GM18502 (cell line): ENCODE measurements around the gene AASS.

ENCODE experiments used
- ATAC-seq: cut with Tn5 transposase; IDR thresholded peaks from one replicate; pipeline ENCODE4 v1.9.1; 2021; ENCODE audit warnings: mild to moderate bottlenecking; ENCODE audit not compliant: unreplicated experiment, poor library complexity

AASS gene

GRCh38 chr7:122132341-122132740 lies 11.7 kb downstream of the AASS start:
- ATAC-seq = no peak

- ATAC-seq = no peak
Observed at GRCh38 chr7:122123746-122124145, 20.3 kb downstream of the AASS start.

GRCh38 chr7:122118757-122119156 lies 25.3 kb downstream of the AASS start:
- ATAC-seq = no peak

GRCh38 chr7:122103064-122103463 lies 41.0 kb downstream of the AASS start:
- no peak for ATAC-seq

- ATAC-seq = no peak
Observed at GRCh38 chr7:122100021-122100420, 44.0 kb downstream of the AASS start.

- ATAC-seq = no peak
Observed at GRCh38 chr7:122095642-122096041, 48.4 kb downstream of the AASS start.

- no peak for ATAC-seq
Observed at GRCh38 chr7:122094549-122094948, 49.5 kb downstream of the AASS start.

- peak; percentile 98 for ATAC-seq
Observed at GRCh38 chr7:122092964-122093797, 50.9 kb downstream of the AASS start.

- no peak for ATAC-seq
Observed at GRCh38 chr7:122082670-122083069, 61.4 kb downstream of the AASS start.

- ATAC-seq = no peak
Observed at GRCh38 chr7:122082160-122082559, 61.9 kb downstream of the AASS start.

- no peak for ATAC-seq
Observed at GRCh38 chr7:122073635-122074034, 70.4 kb downstream of the AASS start.

GRCh38 chr7:122072924-122073599 lies 71.0 kb downstream of the AASS start:
- no peak for ATAC-seq

GRCh38 chr7:122072272-122072671 lies 71.8 kb downstream of the AASS start:
- no peak for ATAC-seq

- no peak for ATAC-seq
Observed at GRCh38 chr7:122070834-122071233, 73.2 kb downstream of the AASS start.

GRCh38 chr7:122070062-122070461 lies 74.0 kb downstream of the AASS start:
- peak; percentile 74 for ATAC-seq

GRCh38 chr7:122068999-122069398 lies 75.0 kb downstream of the AASS start:
- ATAC-seq = no peak

- no peak for ATAC-seq
Observed at GRCh38 chr7:122068046-122068445, 76.0 kb downstream of the AASS start.

GRCh38 chr7:122067077-122067476 lies 77.0 kb downstream of the AASS start:
- ATAC-seq = no peak

GRCh38 chr7:122064971-122065370 lies 79.1 kb downstream of the AASS start:
- ATAC-seq = no peak

- no peak for ATAC-seq
Observed at GRCh38 chr7:122063146-122063545, 80.9 kb downstream of the AASS start.

GRCh38 chr7:122059542-122059941 lies 84.5 kb downstream of the AASS start:
- ATAC-seq = no peak

- no peak for ATAC-seq
Observed at GRCh38 chr7:122056977-122057376, 87.1 kb downstream of the AASS start.
